OCI-LY3 (cell line): ENCODE results near the gene BORCS8.

Experiments
- EZH2phosphoT487 ChIP-seq: fragments of 200-600 bp; shearing (Covaris generic); IDR thresholded peaks from 2 replicates; pipeline ENCODE4 v1.6.1; 2018; ENCODE audit warnings: antibody characterized with exemption, mixed run types, low read depth
- TF ChIP-seq, protein P1 (sequence below): fragments of 200-600, 300-600 bp; sonication (generic); IDR thresholded peaks from 2 replicates; pipeline ENCODE4 v1.5.1; 2014; ENCODE audit warnings: antibody characterized with exemption, low read length, low read depth

DNA sequence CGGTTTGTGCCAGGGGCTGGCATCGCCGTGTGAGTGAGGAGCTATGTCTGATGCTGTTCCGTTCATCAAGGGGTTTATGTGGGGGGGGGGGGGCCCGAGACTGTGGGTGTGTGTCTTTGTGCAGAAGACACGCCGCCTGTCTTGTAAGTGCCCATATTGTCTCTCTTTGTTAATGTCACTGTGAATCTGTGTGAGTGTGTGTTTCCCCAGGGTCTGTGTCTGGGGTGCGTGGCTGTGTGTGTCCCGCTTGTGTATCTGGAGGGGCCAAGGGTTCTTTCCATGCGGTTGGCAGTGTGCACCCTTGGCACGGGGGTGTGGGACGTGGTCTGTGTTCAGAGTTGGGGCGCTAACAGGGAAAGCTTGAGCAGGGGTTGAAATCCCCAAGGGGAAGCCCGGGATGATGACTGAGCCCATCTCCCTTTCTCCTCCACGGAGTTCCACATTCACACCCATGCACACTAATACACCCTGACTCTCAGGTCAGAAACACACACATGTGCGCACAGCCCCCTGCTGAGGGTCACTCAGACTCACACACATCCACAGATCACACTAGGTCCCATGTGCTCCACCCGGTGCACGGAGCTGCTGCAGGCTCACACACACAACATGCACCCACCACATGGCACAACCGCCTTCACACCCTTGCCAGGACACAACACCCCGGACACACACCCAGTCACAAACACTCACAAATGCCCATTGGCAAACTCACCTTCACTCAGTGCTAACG is 21.6 kb upstream of the BORCS8 start:
- TF ChIP-seq, protein P1, sequence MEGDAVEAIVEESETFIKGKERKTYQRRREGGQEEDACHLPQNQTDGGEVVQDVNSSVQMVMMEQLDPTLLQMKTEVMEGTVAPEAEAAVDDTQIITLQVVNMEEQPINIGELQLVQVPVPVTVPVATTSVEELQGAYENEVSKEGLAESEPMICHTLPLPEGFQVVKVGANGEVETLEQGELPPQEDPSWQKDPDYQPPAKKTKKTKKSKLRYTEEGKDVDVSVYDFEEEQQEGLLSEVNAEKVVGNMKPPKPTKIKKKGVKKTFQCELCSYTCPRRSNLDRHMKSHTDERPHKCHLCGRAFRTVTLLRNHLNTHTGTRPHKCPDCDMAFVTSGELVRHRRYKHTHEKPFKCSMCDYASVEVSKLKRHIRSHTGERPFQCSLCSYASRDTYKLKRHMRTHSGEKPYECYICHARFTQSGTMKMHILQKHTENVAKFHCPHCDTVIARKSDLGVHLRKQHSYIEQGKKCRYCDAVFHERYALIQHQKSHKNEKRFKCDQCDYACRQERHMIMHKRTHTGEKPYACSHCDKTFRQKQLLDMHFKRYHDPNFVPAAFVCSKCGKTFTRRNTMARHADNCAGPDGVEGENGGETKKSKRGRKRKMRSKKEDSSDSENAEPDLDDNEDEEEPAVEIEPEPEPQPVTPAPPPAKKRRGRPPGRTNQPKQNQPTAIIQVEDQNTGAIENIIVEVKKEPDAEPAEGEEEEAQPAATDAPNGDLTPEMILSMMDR, result no peak
- no peak for TF ChIP-seq EZH2phosphoT487
